ENCODE results near the gene BAIAP2L1. TPM values are rescaled to one million over a fixed set of nuclear protein-coding genes. Genes with fewer than 3 reads are reported as not detected.

The BAIAP2L1 gene
- total RNA-seq, 1 donor from 2014 or later, result 1.9 TPM

GRCh38 chr7:98280791-98281756 lies 119.8 kb downstream of the BAIAP2L1 start, which contains the start of gene BRI3:
Gene BRI3, plus strand, starts transcription at chr7:98281686. Its CDS starts 110 bp downstream, at chr7:98281796.
- no peaks in the 10 kb centered on the region for H3K9me3 Mint-ChIP-seq
- intact Hi-C loops (cut with micrococcal nuclease), result loop anchor here (1.0 to 10.0 kb wide), 3 partner anchors 30 to 176 kb away; partner anchors contain the start of genes BAIAP2L1 and LMTK2

DNA sequence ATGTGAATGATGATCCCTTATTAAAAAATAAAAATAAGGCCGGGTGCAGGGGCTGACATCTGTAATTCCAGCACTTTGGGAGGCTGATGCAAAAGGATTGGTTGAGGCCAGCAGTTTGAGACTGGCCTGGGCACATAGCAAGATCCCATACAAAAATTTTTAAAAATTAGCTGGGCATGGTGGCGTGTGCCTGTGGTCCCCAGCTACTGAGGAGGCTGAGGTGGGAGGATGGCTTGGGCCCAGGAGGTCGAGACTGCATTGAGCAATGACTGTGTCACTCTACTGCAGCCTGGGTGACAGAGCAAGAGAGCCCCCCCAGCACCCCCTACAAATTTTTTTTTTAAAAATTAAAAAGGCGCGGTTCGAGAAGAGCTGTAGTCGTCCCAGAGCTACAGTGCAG lies 120.6 kb downstream of the BAIAP2L1 start:
- Mint-ChIP-seq H3K27me3 (ENCODE audit: low read depth) (no peaks in the 10 kb centered on the region), H3K4me1 (ENCODE audit: low read depth) (peaks cover 13% of the 10 kb centered on the region), H3K4me3 (ENCODE audit: low read depth) (peak overlapping the region; percentile 78), H3K27ac (peak overlapping the region; percentile 80), H3K9me3 (no peaks in the 10 kb centered on the region), H3K36me3 (ENCODE audit: low read depth) (peaks cover 16% of the 10 kb centered on the region)
- intact Hi-C loops (cut with micrococcal nuclease), result loop anchor here (5.0 to 10.0 kb wide), 2 partner anchors 122 to 175 kb away; partner anchors contain the start of genes BAIAP2L1 and LMTK2
- no peak for DNase-seq (ENCODE audit: low spot score)

More at GRCh38 chr7:98280791-98281756, 119.8 kb downstream of the BAIAP2L1 start, which contains the start of gene BRI3:
- H3K27me3 Mint-ChIP-seq (ENCODE audit: low read depth), result no peaks in the 10 kb centered on the region
- H3K36me3 Mint-ChIP-seq (ENCODE audit: low read depth), result peaks cover 16% of the 10 kb centered on the region
- DNase-seq (ENCODE audit: low spot score), result peak; percentile 76
- H3K4me3 Mint-ChIP-seq (ENCODE audit: low read depth), result peak within 1 kb of the TSS; percentile 86
- H3K4me1 Mint-ChIP-seq (ENCODE audit: low read depth), result peaks cover 13% of the 10 kb centered on the region
- peak within 1 kb of the TSS; percentile 80 for H3K27ac Mint-ChIP-seq

GRCh38 chr7:98278936-98279335 lies 122.0 kb downstream of the BAIAP2L1 start:
- peaks cover 10% of the 10 kb centered on the region for H3K4me1 Mint-ChIP-seq (ENCODE audit: low read depth)
- H3K36me3 Mint-ChIP-seq (ENCODE audit: low read depth), result peaks cover 9% of the 10 kb centered on the region
- intact Hi-C loops (cut with micrococcal nuclease), result no loop called here
- H3K27me3 Mint-ChIP-seq (ENCODE audit: low read depth), result no peaks in the 10 kb centered on the region
- H3K4me3 Mint-ChIP-seq (ENCODE audit: low read depth), result no peak overlapping the region
- H3K27ac Mint-ChIP-seq, result no peak overlapping the region
- H3K9me3 Mint-ChIP-seq, result no peaks in the 10 kb centered on the region
- no peak for DNase-seq (ENCODE audit: low spot score)

GRCh38 chr7:98278408-98278807 lies 122.5 kb downstream of the BAIAP2L1 start:
- H3K27me3 Mint-ChIP-seq (ENCODE audit: low read depth), result no peaks in the 10 kb centered on the region
- H3K9me3 Mint-ChIP-seq, result no peaks in the 10 kb centered on the region
- peaks cover 9% of the 10 kb centered on the region for H3K36me3 Mint-ChIP-seq (ENCODE audit: low read depth)
- no peak for DNase-seq (ENCODE audit: low spot score)
- peaks cover 10% of the 10 kb centered on the region for H3K4me1 Mint-ChIP-seq (ENCODE audit: low read depth)
- no peak overlapping the region for H3K27ac Mint-ChIP-seq
- intact Hi-C loops (cut with micrococcal nuclease), result no loop called here
- H3K4me3 Mint-ChIP-seq (ENCODE audit: low read depth), result no peak overlapping the region

DNA sequence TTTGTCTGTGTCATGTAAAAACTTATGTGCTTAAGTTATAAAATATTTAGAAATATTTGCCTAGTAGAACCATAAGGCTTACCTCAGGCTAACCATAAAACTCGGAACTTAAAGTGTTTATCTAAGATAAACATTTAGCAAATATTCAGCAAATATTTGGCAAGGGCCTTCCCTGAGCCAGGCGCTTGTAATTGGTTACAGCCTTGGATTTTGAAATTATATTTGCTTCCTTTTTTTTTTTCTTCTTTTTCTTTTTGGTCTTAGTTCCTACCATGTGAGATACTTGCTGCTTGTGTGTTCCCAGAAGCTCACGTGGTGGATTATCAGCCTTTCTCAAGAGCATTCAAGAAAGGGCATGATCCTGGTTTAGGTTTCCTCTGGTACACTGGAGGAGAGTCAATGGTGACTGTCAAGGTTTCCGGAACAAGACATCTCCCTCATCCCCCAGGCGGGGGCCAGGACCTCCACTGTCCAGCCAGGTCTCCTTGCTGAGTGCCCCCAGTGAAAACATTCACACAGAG lies 124.6 kb downstream of the BAIAP2L1 start:
- Mint-ChIP-seq H3K4me1 (ENCODE audit: low read depth) (no peaks in the 10 kb centered on the region), H3K27ac (no peak overlapping the region), H3K27me3 (ENCODE audit: low read depth) (no peaks in the 10 kb centered on the region), H3K4me3 (ENCODE audit: low read depth) (no peak overlapping the region), H3K36me3 (ENCODE audit: low read depth) (no peaks in the 10 kb centered on the region), H3K9me3 (no peaks in the 10 kb centered on the region)
- DNase-seq (ENCODE audit: low spot score), result no peak
- intact Hi-C loops (cut with micrococcal nuclease), result no loop called here

DNA sequence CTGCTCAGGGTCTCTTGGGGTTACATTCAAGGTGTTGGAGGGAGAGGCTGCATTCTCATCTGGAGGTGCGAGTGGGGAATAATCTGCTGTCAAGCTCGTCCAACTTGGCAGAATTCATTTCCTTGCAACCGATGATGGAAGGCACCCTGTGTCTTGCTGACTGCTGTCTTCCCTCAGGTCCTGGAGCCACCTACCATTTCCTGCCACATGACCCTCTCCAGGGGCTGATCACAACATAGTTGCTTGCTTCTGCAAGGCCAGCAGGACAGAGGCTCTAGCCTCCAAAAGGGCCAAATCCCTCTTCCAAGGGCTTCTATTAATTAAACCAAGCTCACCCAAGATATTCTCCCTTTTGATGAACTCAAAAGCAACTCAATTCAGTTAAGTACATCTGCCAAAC lies 133.6 kb downstream of the BAIAP2L1 start:
- intact Hi-C loops (cut with micrococcal nuclease), result no loop called here
- Mint-ChIP-seq H3K4me3 (ENCODE audit: low read depth) (no peak overlapping the region), H3K9me3 (no peaks in the 10 kb centered on the region)

DNA sequence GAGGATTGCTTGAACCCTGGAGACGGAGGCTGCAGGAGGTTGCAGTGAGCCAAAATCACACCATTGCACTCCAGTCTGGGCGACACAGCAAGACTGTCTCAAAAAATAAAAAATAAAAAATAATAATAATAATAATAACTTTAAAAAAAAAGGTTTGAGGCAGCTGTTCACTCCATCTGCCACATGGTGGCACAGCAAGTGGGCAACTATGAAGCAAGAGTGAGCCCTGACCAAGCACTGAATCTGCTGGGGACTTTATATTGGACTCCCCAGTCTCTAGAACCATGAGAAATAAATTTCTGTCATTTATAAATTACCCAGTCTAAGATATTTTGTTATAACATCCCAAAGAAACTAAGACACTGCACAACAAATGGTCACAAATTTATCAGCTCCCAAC lies 134.1 kb downstream of the BAIAP2L1 start:
- Mint-ChIP-seq H3K4me1 (ENCODE audit: low read depth) (peaks cover 9% of the 10 kb centered on the region), H3K36me3 (ENCODE audit: low read depth) (peaks cover 16% of the 10 kb centered on the region), H3K27ac (no peak overlapping the region), H3K9me3 (no peaks in the 10 kb centered on the region), H3K27me3 (ENCODE audit: low read depth) (no peaks in the 10 kb centered on the region), H3K4me3 (ENCODE audit: low read depth) (no peak overlapping the region)
- DNase-seq (ENCODE audit: low spot score), result no peak
- intact Hi-C loops (cut with micrococcal nuclease), result no loop called here

More for the DNA sequence above, 133.6 kb downstream of the BAIAP2L1 start:
- Mint-ChIP-seq H3K27me3 (ENCODE audit: low read depth) (no peaks in the 10 kb centered on the region), H3K4me1 (ENCODE audit: low read depth) (peaks cover 9% of the 10 kb centered on the region), H3K27ac (no peak overlapping the region), H3K36me3 (ENCODE audit: low read depth) (peaks cover 11% of the 10 kb centered on the region)
- no peak for DNase-seq (ENCODE audit: low spot score)

GRCh38 chr7:98265841-98266271 lies 135.0 kb downstream of the BAIAP2L1 start:
- no peak overlapping the region for H3K4me3 Mint-ChIP-seq (ENCODE audit: low read depth)
- peaks cover 9% of the 10 kb centered on the region for H3K4me1 Mint-ChIP-seq (ENCODE audit: low read depth)
- DNase-seq (ENCODE audit: low spot score), result no peak
- peak overlapping the region; percentile 47 for H3K27ac Mint-ChIP-seq
- no peaks in the 10 kb centered on the region for H3K9me3 Mint-ChIP-seq
- no peaks in the 10 kb centered on the region for H3K27me3 Mint-ChIP-seq (ENCODE audit: low read depth)
- intact Hi-C loops (cut with micrococcal nuclease), result no loop called here
- peaks cover 25% of the 10 kb centered on the region for H3K36me3 Mint-ChIP-seq (ENCODE audit: low read depth)

- Mint-ChIP-seq H3K27me3 (ENCODE audit: low read depth) (no peaks in the 10 kb centered on the region), H3K9me3 (no peaks in the 10 kb centered on the region), H3K27ac (no peak overlapping the region), H3K36me3 (ENCODE audit: low read depth) (peaks cover 47% of the 10 kb centered on the region), H3K4me3 (ENCODE audit: low read depth) (no peak overlapping the region), H3K4me1 (ENCODE audit: low read depth) (peaks cover 25% of the 10 kb centered on the region)
- intact Hi-C loops (cut with micrococcal nuclease), result no loop called here
- DNase-seq (ENCODE audit: low spot score), result no peak
These were observed 143.2 kb downstream of the BAIAP2L1 start for GRCh38 chr7:98257701-98258100.

DNA sequence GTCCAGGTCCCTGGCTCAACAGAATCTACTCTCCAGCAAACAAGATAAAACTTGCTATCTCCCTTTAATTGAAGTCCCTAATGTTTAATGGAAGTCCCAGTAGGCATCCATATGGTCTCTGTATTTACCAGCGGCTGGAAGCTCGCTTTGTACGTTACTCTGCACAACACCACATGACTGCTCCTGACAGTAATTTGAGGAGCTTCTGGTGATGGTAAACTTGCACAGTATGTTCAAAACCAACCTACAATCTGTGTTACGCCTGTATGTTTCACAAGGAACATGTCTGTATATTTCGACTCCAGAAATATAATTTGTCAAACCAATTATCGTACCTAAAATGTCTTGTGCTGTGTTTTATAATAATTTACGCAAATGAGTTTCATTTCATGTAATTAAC lies 144.5 kb downstream of the BAIAP2L1 start:
- Mint-ChIP-seq H3K27ac (no peak overlapping the region), H3K9me3 (no peaks in the 10 kb centered on the region), H3K4me3 (ENCODE audit: low read depth) (no peak overlapping the region), H3K27me3 (ENCODE audit: low read depth) (no peaks in the 10 kb centered on the region), H3K4me1 (ENCODE audit: low read depth) (peaks cover 26% of the 10 kb centered on the region), H3K36me3 (ENCODE audit: low read depth) (peaks cover 36% of the 10 kb centered on the region)
- no peak for DNase-seq (ENCODE audit: low spot score)
- intact Hi-C loops (cut with micrococcal nuclease), result no loop called here

GRCh38 chr7:98254951-98255610 lies 145.8 kb downstream of the BAIAP2L1 start:
- peak overlapping the region; percentile 89 for H3K27ac Mint-ChIP-seq
- no peaks in the 10 kb centered on the region for H3K27me3 Mint-ChIP-seq (ENCODE audit: low read depth)
- peaks cover 33% of the 10 kb centered on the region for H3K36me3 Mint-ChIP-seq (ENCODE audit: low read depth)
- DNase-seq (ENCODE audit: low spot score), result peak; percentile 32
- H3K9me3 Mint-ChIP-seq, result no peaks in the 10 kb centered on the region
- intact Hi-C loops (cut with micrococcal nuclease), result loop anchor here (5.0 kb wide), 2 partner anchors 148 to 283 kb away; partner anchors contain the start of gene LMTK2
- H3K4me1 Mint-ChIP-seq (ENCODE audit: low read depth), result peaks cover 32% of the 10 kb centered on the region
- peak overlapping the region; percentile 18 for H3K4me3 Mint-ChIP-seq (ENCODE audit: low read depth)

DNA sequence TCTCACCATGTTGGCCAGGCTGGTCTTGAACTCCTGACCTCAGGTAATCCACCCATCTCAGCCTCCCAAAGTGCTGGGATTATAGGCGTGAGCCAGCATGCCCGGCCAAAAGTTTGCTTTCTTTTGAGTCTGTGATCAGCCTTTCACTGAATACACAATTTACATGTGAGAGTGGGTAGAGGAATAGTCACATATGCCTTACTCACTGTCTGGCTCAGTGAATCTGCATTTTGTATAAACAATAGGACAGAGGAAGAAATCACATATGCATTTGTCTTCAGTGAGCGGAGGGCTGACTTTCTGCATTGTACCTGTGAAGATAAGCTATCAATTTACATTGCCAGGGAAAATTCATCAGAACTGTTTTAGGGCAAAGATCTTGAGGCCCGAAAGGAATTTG lies 146.4 kb downstream of the BAIAP2L1 start:
- H3K27me3 Mint-ChIP-seq (ENCODE audit: low read depth), result no peaks in the 10 kb centered on the region
- H3K36me3 Mint-ChIP-seq (ENCODE audit: low read depth), result peaks cover 39% of the 10 kb centered on the region
- intact Hi-C loops (cut with micrococcal nuclease), result loop anchor here (5.0 kb wide), 2 partner anchors 147 to 282 kb away; partner anchors contain the start of gene LMTK2
- H3K4me1 Mint-ChIP-seq (ENCODE audit: low read depth), result peaks cover 37% of the 10 kb centered on the region
- H3K27ac Mint-ChIP-seq, result peak overlapping the region; percentile 89
- no peak overlapping the region for H3K4me3 Mint-ChIP-seq (ENCODE audit: low read depth)
- DNase-seq (ENCODE audit: low spot score), result no peak
- H3K9me3 Mint-ChIP-seq, result no peaks in the 10 kb centered on the region

Measured in activated T-helper 2 cell treated with anti-CD3 and anti-CD28 coated beads, Interferon-gamma antibody, Interleukin-2, Interleukin-4, amounts not matched to agents 10 μg/mL and 5 μg/mL and 100 μg/mL, durations not matched to agents 14 hours and 24 hours and 36 hours (primary cell).